NCI-H146 (cell line): ENCODE results near the gene GCLM.
"Not testable (repeated sequence)": the region's sequence is repeated elsewhere in the genome, so short reads cannot be mapped to it uniquely, and the experiment has no call there.

ENCODE experiments used
- DNase-seq: peaks from one replicate; lab custom pipeline; 2025; lab: John Stamatoyannopoulos, UW

The GCLM gene

DNA sequence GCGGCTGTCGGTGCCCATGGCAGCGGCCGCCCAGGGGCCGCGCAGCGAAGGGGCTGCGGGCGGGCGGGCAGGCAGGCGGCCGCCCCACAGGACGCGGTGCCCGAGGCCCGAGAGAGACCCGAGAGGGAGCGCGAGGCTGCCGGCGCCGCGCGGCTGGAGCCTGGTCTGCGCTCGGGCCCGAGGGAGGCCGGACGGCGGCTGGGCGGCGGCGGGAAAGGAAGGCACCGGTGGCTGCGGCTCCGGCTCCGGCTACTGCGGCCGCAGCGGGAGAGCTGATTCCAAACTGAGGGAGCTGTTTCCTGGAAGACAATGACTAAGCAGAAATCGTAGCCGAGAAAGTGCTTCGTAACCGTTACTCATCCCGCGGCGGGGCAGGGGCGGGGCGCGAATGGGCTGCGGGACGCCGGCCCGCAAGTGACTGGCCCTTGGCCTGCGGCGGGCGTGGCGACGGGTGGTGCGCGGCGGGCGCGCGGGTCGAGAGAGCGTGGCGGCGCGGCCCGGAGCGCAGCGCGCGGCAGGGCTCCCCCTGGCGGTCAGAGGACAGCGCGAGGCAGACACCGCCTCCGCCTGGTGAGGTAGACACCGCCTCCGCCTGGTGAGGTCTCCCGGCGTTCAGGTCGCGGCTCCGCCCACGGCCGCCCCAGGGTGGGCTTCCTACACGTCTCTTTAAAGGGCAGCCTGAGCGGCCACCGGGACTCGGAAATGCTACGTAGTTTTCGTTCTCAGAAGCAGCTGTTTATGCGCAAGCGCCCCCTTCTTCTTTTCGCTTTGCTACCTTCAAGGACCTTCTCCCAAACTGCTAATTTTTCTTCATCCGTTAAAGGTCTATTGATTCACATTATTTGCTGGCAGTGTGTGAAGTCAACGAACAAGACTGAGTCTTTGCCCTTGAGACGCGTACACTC, at the start of gene GCLM:
TSS of gene GCLM (minus strand) at position 285 of the 905 bp plus-strand sequence. CDS start at position 18, 267 bp downstream.
- peak; percentile 86 for DNase-seq

DNA sequence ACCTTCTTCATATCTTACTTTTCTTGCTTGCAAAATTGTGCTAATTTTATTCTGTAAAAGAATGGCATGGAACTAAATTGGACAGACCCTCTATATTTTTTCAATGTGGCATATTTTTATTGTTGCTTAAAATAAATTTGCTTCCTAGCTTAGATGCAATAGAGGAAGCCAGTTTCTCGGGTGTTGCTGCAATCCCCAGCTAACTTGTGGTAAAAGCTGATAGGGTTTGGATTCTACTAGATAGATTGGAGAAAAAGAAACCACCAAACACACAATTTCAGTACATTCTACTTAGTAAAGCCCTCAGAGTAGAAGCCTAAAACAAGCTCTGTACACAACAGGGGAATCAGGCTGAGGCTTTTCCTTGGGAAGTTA, 49.5 kb upstream of the GCLM start:
- DNase-seq, result no peak

GRCh38 chr1:93958032-93958725, 48.9 kb upstream of the GCLM start:
- no peak for DNase-seq

- no peak for DNase-seq
These were observed 46.5 kb upstream of the GCLM start for GRCh38 chr1:93955765-93956164.

- not testable (repeated sequence) for DNase-seq
These were observed 37.9 kb upstream of the GCLM start for GRCh38 chr1:93947002-93947686.

DNA sequence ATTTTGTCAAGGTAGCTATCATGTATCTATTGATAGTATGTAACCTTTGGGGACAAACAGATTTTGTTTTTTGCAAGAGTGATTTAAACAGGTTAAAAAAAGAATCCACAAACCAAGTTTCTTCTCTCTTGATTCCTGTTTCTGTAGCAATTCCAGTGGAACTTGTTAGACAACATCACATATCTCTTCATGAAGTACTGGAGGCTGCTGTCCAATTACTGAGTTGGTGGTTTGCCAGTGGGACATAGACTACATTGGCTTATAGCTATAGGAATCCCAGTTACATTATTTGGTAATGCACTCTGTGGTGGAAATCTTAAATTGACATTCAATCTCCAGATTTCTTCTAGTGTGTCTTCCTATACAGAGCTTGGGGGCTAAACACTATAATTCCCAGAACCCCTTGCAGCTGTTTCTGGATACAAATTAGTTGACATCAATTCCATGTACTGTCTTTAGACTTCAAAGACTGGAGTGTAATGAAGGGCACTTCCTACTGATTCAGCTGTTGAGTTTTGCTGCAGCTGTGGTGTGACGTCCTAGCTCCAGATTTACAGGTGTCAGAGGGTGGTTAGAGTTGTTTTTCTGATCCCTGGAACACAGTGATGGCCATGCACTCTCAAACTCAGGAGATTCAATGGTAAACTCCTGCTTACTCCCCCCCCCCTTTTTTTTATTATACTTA, 29.4 kb upstream of the GCLM start:
- no peak for DNase-seq

GRCh38 chr1:93937997-93938396, 28.8 kb upstream of the GCLM start:
- DNase-seq, result no peak

DNA sequence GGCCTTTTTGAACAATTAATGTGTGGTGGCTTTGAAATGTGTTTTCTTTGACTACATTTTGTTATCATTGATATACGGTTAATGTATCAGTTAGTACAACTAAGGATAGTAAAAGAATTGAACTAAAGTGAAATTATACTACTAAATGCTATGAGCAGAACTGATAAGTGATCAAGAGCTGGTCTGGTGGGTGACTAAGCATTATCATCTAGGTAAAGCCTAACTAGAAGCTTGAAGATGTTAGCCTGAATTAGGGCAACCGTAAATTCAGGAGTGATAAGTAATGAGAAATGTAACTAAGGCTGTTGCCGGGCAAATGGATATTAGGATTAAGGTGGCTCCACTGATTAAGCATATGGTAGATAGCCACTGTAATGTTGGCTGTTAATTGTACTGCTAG, 16.0 kb upstream of the GCLM start:
- DNase-seq, result no peak

DNA sequence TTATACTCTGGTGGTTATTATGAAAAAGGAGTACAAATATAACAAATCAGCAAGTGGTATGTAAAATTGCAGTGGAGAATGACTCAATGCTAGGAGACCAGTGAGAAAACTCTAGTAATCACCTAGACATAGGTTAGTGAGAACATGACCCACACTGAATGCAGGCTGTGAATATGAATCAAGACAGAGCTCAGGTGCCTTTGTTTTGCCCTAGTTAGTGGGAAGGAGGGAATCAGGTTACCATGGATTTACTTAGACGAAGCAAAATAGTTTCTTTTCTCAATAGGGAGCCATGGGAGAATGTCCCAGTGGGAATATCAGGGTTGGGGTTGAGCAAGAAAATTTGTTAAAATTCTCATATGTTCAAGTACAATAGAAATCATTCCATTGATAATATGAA, 10.6 kb upstream of the GCLM start:
- DNase-seq, result peak; percentile 1

DNA sequence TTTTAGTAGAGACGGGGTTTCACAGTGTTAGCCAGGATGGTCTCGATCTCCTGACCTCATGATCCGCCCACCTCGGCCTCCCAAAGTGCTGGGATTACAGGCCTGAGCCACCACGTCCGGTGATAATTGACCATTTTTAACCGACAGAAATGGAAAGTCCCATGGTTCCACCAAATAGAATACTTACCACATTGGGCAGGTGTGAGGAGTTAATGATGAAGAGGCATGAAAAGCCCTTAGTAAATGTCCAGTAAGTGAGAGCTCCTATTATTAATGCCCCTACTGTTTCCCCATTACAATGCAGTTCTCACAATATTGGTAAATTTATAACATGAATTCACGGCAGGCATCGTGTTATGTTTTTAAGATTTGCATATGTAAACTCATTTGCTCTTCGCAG, 8.1 kb upstream of the GCLM start:
- DNase-seq, result no peak

DNA sequence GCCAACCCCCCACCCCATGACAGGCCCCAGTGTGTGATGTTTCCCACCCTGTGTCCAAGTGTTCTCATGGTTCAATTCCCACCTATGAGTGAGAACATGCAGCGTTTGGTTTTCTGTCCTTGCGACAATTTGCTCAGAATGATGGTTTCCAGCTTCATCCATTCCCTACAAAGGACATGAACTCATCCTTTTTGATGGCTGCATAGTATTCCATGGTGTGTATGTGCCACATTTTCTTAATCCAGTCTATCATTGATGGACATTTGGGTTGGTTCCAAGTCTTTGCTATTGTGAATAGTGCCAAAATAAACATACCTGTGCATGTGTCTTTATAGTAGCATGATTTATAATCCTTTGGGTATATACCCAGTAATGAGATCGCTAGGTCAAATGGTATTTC, 1.6 kb upstream of the GCLM start:
- DNase-seq, result not testable (repeated sequence)

DNA sequence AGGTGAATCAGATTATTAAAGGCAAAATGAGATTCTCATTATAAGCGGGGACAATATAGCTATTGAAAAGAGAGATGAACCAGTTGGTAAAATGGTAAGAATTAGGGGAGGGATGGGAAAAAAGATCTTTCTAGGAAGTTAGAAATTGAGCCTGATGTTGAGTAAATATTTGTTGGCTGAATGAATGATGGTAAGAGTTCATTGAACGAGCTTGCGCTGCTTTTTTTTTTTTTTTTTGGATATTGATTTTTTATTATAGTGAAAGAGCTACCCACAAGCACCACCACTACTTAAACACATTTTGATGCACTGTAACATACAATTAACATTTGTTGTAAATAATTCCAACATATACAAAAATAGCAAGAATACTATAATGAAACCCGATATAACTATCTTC, 1.1 kb upstream of the GCLM start:
- no peak for DNase-seq

GRCh38 chr1:93908394-93909145, 660 bp downstream of the GCLM start:
- DNase-seq, result peak; percentile 60

DNA sequence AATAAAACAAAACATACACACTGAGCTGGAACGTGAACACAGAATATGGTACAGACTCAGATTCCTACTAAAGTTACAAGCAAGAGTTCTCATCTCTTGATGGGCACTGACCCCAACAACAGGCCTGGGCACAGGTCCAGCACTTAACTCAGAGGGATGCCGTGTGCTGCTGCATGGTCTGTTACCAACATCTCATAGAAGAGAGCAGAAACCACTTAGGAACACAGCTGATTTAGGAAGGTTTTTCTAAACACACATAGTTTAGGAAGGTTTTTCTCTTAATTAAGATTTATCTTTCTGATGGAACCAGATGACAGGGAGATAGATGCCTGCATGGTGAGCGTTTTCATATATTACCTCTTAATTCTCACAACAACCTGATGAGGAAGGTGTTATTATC, 1.5 kb downstream of the GCLM start:
- DNase-seq, result no peak

- DNase-seq, result no peak
These were observed 2.8 kb downstream of the GCLM start for GRCh38 chr1:93906480-93906879.

- no peak for DNase-seq
These were observed 3.5 kb downstream of the GCLM start for GRCh38 chr1:93905734-93906133.

DNA sequence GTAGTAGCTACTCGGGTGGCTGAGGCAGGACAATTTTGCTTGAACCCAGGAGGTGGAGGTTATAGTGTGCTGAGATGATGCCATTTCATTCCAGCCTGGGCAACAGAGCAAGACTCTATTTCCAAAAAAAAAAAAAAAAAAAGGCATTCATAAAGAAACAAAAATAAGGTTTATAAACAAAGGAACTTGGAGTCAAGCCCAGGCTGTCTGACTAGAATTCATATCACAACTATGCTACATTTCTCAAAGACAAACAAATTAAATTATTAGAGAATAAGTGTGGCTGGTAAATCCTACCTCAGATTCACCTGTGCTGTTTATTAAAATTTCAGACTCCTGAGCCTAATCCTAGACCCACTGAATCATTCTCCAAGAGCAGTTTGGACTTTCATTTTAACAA, 4.2 kb downstream of the GCLM start:
- DNase-seq, result no peak

DNA sequence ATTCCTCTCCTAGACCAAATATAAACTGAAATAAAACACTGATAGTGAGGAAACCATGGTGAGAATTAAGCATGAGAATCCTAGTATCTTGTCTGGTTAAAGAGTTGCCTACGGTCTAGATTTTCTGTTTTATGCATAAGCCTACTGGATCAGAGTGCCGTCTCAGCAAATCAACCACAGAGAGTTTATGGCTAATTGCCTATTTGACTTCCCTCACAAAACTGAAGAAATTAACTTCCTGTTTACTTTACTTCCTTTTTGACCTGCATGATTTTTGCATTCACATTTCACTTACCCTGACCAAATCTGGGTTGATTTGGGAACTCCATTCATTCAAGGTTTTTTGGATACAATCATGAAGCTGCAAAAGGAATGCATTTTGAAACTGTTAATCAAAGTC, 5.0 kb downstream of the GCLM start:
- DNase-seq, result no peak

DNA sequence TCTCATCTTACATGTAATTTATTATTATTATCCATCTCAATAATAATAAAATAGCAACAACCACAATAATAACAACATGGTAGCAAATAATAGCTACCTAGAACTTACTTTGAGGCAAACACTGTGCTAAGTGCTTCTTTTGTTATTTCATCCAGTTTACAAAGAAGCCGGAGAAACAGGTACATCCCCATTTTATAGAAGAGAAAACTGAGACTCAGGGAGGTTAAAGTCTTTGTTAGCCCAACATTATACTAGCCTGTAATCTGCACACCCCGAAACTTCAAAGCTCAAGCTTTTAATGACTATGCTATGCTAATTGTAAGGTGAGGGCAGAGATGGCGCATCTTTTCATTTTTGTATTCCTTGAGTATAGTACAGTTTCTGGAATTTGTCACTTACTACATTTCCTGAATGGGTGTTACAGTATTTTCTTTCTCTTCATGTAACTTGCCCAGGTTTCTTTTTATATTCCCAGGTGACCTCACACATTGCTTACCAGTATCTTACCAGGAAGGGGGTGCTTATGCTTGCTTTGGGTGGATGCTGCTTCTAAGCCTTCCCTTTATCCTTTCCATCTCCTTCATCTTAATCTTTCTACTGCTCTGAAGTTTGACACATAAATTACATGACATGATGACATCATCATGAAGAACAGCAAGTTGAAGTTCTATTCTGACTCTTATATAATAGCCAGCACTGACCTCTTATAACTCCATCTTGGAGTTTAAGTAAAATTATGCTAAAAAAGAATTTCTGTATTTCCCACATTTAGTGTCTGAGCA, 8.3 kb downstream of the GCLM start:
- no peak for DNase-seq

- DNase-seq, result no peak
These were observed 9.6 kb downstream of the GCLM start for GRCh38 chr1:93899543-93900207.
